Endothelial cell of umbilical vein (primary cell): ENCODE results near the gene TUT7. TPM values are rescaled to one million over a fixed set of nuclear protein-coding genes. Genes with fewer than 3 reads are reported as not detected.

Source experiments
- BruUV-seq: library from RNA; stranded (reverse); fragments of 400-500 nt; replicated peaks from 2 replicates; lab custom pipeline; 2021; lab: Mats Ljungman, UMichigan
- CTCF ChIA-PET: fragments of 300-600, 350-600 bp; sonication (Branson Sonifier 250); formaldehyde crosslinking; loops from one replicate; lab custom pipeline; 2021; ENCODE audit warnings: antibody characterized with exemption, inconsistent platforms; lab: Charles Lee
- POLR2A ChIA-PET: fragments of 300-600, 350-600 bp; sonication (Branson Sonifier 250); formaldehyde crosslinking; loops from one replicate; lab custom pipeline; 2021; ENCODE audit warnings: antibody characterized with exemption, inconsistent platforms; lab: Charles Lee
- DNase-seq: peaks from one replicate; pipeline ENCODE4 v3.0.0-alpha.2; 2011; ENCODE audit warnings: low read depth, low spot score
- FAIRE-seq: peaks from 2 replicates; lab custom pipeline; 2011; peaks lifted over from hg19 to GRCh38; lab: Jason Lieb, UNC
- H2AFZ ChIP-seq: 2 replicates; pipeline ENCODE4 v1.6.0; 2012; ENCODE audit warnings: low read depth, low read length, control low read depth, inconsistent platforms
- H3K27ac ChIP-seq: 2 replicates; pipeline ENCODE4 v1.5.1; 2011; ENCODE audit warnings: low read depth, mild to moderate bottlenecking, control low read depth, low read length, moderate library complexity; ENCODE audit not compliant: insufficient read depth
- H3K27me3 ChIP-seq, 2 experiments: 2 replicates each; pipeline versions ENCODE4 v1.6.0 to v1.6.1; 2011; ENCODE audit warnings: low read length in 2 of 2, mixed read lengths in 1 of 2; ENCODE audit not compliant: control insufficient read depth in 2 of 2, insufficient read depth in 2 of 2
- H3K36me3 ChIP-seq, 2 experiments: 2 replicates in 1 of 2; 3 replicates in 1 of 2; pipeline ENCODE4 v1.5.1; 2011; ENCODE audit warnings: low read length in 2 of 2, mild to moderate bottlenecking in 1 of 2, moderate library complexity in 1 of 2; ENCODE audit not compliant: control insufficient read depth in 2 of 2, insufficient read depth in 2 of 2; ENCODE audit errors: extremely low read depth in 1 of 2
- H3K4me1 ChIP-seq: 3 replicates; pipeline ENCODE4 v1.5.1; 2011; ENCODE audit warnings: mild to moderate bottlenecking, low read length; ENCODE audit not compliant: control insufficient read depth, insufficient read depth; ENCODE audit errors: extremely low read depth
- H3K4me2 ChIP-seq: 2 replicates; pipeline ENCODE4 v1.6.1; 2011; ENCODE audit warnings: low read length, control low read depth, mixed read lengths; ENCODE audit not compliant: insufficient read depth
- H3K4me3 ChIP-seq, 3 experiments: fragments of 200-600 bp in 1 of 3; sonication (generic), shearing (Covaris generic) in 1 of 3; replicated peaks in 1 of 3; 2 replicates each; pipeline ENCODE4 v1.5.1; 2011 to 2016; ENCODE audit warnings: control low read depth in 3 of 3, low read length in 3 of 3, mild to moderate bottlenecking in 2 of 3, inconsistent platforms in 1 of 3, low read depth in 1 of 3, moderate library complexity in 1 of 3; ENCODE audit not compliant: insufficient read depth in 1 of 3
- H3K79me2 ChIP-seq: 2 replicates; pipeline ENCODE4 v1.6.0; 2012; ENCODE audit warnings: low read length, inconsistent platforms; ENCODE audit not compliant: control insufficient read depth, insufficient read depth
- H3K9ac ChIP-seq: replicated peaks from 2 replicates; pipeline ENCODE3; 2011; ENCODE audit warnings: low read length, control low read depth; ENCODE audit not compliant: insufficient read depth; ENCODE audit errors: extremely low read depth
- H3K9me1 ChIP-seq: replicated peaks from 3 replicates; pipeline ENCODE4 v1.6.0; 2011; ENCODE audit warnings: mild to moderate bottlenecking, low read length; ENCODE audit not compliant: control insufficient read depth, insufficient read depth; ENCODE audit errors: extremely low read depth
- H3K9me3 ChIP-seq: replicated peaks from 2 replicates; pipeline ENCODE4 v1.5.1; 2012; ENCODE audit warnings: low read length, inconsistent platforms; ENCODE audit not compliant: control insufficient read depth, insufficient read depth
- H4K20me1 ChIP-seq: replicated peaks from 2 replicates; pipeline ENCODE3; 2011; ENCODE audit warnings: mild to moderate bottlenecking, low read length; ENCODE audit not compliant: control insufficient read depth, insufficient read depth; ENCODE audit errors: extremely low read depth
- EZH2 ChIP-seq: IDR thresholded peaks from 2 replicates; pipeline ENCODE4 v1.6.1; 2012; ENCODE audit warnings: borderline replicate concordance, low read depth, mild to moderate bottlenecking, moderate library complexity, low read length, inconsistent platforms; ENCODE audit not compliant: severe bottlenecking
- FOS ChIP-seq: IDR thresholded peaks from 2 replicates; pipeline ENCODE4 v1.6.1; 2011; ENCODE audit warnings: mild to moderate bottlenecking, low read length, moderate library complexity, borderline replicate concordance; ENCODE audit not compliant: insufficient read depth
- GATA2 ChIP-seq: IDR thresholded peaks from 2 replicates; pipeline ENCODE4 v1.7.0; 2011; ENCODE audit warnings: low read depth, mild to moderate bottlenecking, moderate library complexity, mixed read lengths, low read length; ENCODE audit not compliant: insufficient read length, insufficient read depth
- JUN ChIP-seq: IDR thresholded peaks from 2 replicates; pipeline ENCODE4 v1.6.1; 2011; ENCODE audit warnings: borderline replicate concordance, low read depth; ENCODE audit not compliant: insufficient read length, insufficient read depth
- MAX ChIP-seq: IDR thresholded peaks from 2 replicates; pipeline ENCODE4 v1.6.1; 2011; ENCODE audit not compliant: insufficient read depth, insufficient read length
- MYC ChIP-seq: IDR thresholded peaks from one replicate; pipeline ENCODE4 v1.6.1; 2011; ENCODE audit warnings: mild to moderate bottlenecking, low read depth, low read length
- POLR2A ChIP-seq: IDR thresholded peaks from 2 replicates; pipeline ENCODE4 v1.6.1; 2012; ENCODE audit warnings: low read depth, mild to moderate bottlenecking, control low read depth, low read length
- POLR2AphosphoS5 ChIP-seq: IDR thresholded peaks from 2 replicates; pipeline ENCODE4 v1.6.1; 2012; ENCODE audit warnings: low read depth, mild to moderate bottlenecking, control low read depth, low read length, moderate library complexity; ENCODE audit not compliant: insufficient read depth
- dilution Hi-C: fragments of 300-500 bp; cut with MboI; formaldehyde crosslinking; loops from one replicate; pipeline ENCODE4 v1.15.0; 2019; ENCODE audit warnings: low sequenced_read_pairs; ENCODE audit not compliant: extremely low pct_ligation_motif_present
- intact Hi-C: fragments of 100-400 bp; cut with micrococcal nuclease; formaldehyde crosslinking; loops from one replicate; pipeline ENCODE4 v1.10.0; 2022
- polyA plus RNA-seq, 4 experiments: library from polyadenylated mRNA; depleted of rRNA in 3 of 4; stranded (reverse) in 3 of 4; unstranded in 1 of 4; fragments of >200 nt; gene quantifications; 2 replicates each; pipeline versions ENCODE4 v1.2.1 to v1.2.3, GENCODE V29; 2011 to 2012; ENCODE audit warnings: missing spikeins in 1 of 4
- total RNA-seq: library from RNA; stranded (reverse); gene quantifications from 2 replicates; pipeline ENCODE4 v1.2.3, GENCODE V29; 2021
- TF ChIP-seq, protein P1 (sequence below), 2 donors: IDR thresholded peaks; 1 replicate in 1 of 2; 2 replicates in 1 of 2; pipeline ENCODE4 v1.5.1; 2011; ENCODE audit warnings: low read length in 2 of 2, mild to moderate bottlenecking in 2 of 2, moderate library complexity in 2 of 2, control low read depth in 1 of 2, inconsistent platforms in 1 of 2, low read depth in 1 of 2; ENCODE audit not compliant: insufficient read depth in 1 of 2; ENCODE audit errors: extremely low read depth in 1 of 2

TUT7 gene
- total and polyA plus RNA-seq, 2 donors (not counting 3 experiments of a cell fraction or from before 2014, with no cell fraction given), result 5.1 to 19.0 TPM

DNA sequence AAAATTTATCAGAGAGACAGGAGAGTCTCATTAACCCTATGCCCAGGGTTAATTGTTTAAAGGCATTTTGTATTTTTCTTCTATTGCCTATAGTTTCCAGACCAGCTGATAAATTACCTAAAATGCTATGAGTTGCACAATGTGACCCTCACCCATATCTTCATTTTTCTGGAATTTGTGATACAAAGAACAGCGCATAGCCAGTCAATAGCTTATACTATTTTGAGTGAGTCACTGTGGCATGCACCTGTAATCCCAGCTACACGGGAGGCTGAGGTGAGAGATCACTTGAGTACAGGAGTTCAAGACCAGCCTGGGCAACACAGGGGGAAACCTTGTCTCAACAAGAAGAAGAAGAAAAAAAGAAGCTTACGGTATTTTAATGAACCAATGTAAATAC is 97.6 kb downstream of the TUT7 start:
- Histone ChIP-seq H3K9me1 (no peaks in the 10 kb centered on the region), H3K4me3 (no peak overlapping the region), H3K9ac (no peak overlapping the region), H3K9me3 (no peaks in the 10 kb centered on the region), H4K20me1 (no peaks in the 10 kb centered on the region), H3K4me1 (no peaks in the 10 kb centered on the region), H3K27ac (no peak overlapping the region), H3K4me2 (no peak overlapping the region), H3K27me3 (no peaks in the 10 kb centered on the region), H3K79me2 (no peaks in the 10 kb centered on the region), H3K36me3 (no peaks in the 10 kb centered on the region), H2AFZ (no peak overlapping the region)
- POLR2A ChIA-PET, result no interaction called here
- no peak for DNase-seq
- no TSS peak for BruUV-seq
- dilution Hi-C loops (no loop called here), intact Hi-C loops (no loop called here)
- no peak for TF ChIP-seq FOS
- TF ChIP-seq EZH2, result no peak
- no peak for TF ChIP-seq JUN
- TF ChIP-seq POLR2A, result no peak
- TF ChIP-seq, protein P1, sequence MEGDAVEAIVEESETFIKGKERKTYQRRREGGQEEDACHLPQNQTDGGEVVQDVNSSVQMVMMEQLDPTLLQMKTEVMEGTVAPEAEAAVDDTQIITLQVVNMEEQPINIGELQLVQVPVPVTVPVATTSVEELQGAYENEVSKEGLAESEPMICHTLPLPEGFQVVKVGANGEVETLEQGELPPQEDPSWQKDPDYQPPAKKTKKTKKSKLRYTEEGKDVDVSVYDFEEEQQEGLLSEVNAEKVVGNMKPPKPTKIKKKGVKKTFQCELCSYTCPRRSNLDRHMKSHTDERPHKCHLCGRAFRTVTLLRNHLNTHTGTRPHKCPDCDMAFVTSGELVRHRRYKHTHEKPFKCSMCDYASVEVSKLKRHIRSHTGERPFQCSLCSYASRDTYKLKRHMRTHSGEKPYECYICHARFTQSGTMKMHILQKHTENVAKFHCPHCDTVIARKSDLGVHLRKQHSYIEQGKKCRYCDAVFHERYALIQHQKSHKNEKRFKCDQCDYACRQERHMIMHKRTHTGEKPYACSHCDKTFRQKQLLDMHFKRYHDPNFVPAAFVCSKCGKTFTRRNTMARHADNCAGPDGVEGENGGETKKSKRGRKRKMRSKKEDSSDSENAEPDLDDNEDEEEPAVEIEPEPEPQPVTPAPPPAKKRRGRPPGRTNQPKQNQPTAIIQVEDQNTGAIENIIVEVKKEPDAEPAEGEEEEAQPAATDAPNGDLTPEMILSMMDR (IDR thresholded peaks at IDR 0.05; ENCODE audit: extremely low read depth in 1 of 2, insufficient read depth in 1 of 2, low read depth in 1 of 2, low read length in 2 of 2), result no peak
- no peak for TF ChIP-seq GATA2
- no peak for TF ChIP-seq MYC
- no peak for TF ChIP-seq POLR2AphosphoS5
- TF ChIP-seq MAX, result no peak
- CTCF ChIA-PET, result interaction anchor here (1.1 to 1.7 kb wide), 4 partner anchors 15 to 63 kb away, joined by 3 to 7 read pairs (median 4); no protein-coding TSS in a partner anchor
- no peak for FAIRE-seq
